WTC11 (cell line): ENCODE data around the gene PCGF3. TPM values are rescaled to one million over a fixed set of nuclear protein-coding genes. Genes with fewer than 3 reads are reported as not detected.
"Not testable (repeated sequence)": the region's sequence is repeated elsewhere in the genome, so short reads cannot be mapped to it uniquely, and the experiment has no call there.

ENCODE experiments used
- ATAC-seq: fragments of 200-7000 bp; cut with Tn5 transposase; 2 replicates; pipeline ENCODE4 v1.10.0; 2021; ENCODE audit warnings: mild to moderate bottlenecking, moderate library complexity
- CTCF ChIA-PET: fragments of 300-600 bp; sonication (Branson Sonifier 250); formaldehyde crosslinking; loops from one replicate; lab custom pipeline; 2021; ENCODE audit warnings: antibody characterized with exemption; lab: Charles Lee
- POLR2A ChIA-PET: fragments of 350-600 bp; sonication (Branson Sonifier 250); formaldehyde crosslinking; loops from one replicate; lab custom pipeline; 2021; ENCODE audit warnings: antibody characterized with exemption; lab: Charles Lee
- DNase-seq: peaks from one replicate; pipeline ENCODE4 v3.0.0; 2021; ENCODE audit warnings: low spot score
- H3K27ac Mint-ChIP-seq: 2 replicates; pipeline ENCODE4 v1.8.0; 2021; ENCODE audit warnings: mixed read lengths
- H3K27me3 Mint-ChIP-seq: 2 replicates; pipeline ENCODE4 v1.8.0; 2021; ENCODE audit warnings: low read depth, mild to moderate bottlenecking, moderate library complexity, mixed read lengths
- H3K36me3 Mint-ChIP-seq: 2 replicates; pipeline ENCODE4 v1.8.0; 2021; ENCODE audit warnings: mixed read lengths
- H3K4me1 Mint-ChIP-seq: 2 replicates; pipeline ENCODE4 v1.8.0; 2022; ENCODE audit warnings: mixed read lengths
- H3K4me3 Mint-ChIP-seq: 2 replicates; pipeline ENCODE4 v1.8.0; 2021; ENCODE audit warnings: mild to moderate bottlenecking, moderate library complexity, mixed read lengths
- H3K9me3 Mint-ChIP-seq: 2 replicates; pipeline ENCODE4 v1.8.0; 2021; ENCODE audit warnings: mixed read lengths
- AFF4 ChIP-seq: sonication (generic); formaldehyde crosslinking; IDR thresholded peaks from 2 replicates; pipeline ENCODE4 v1.8.1; 2023; ENCODE audit warnings: mild to moderate bottlenecking, missing genetic modification reagents, borderline replicate concordance
- CREB1 ChIP-seq: sonication (generic); formaldehyde crosslinking; IDR thresholded peaks from 2 replicates; pipeline ENCODE4 v1.8.0; 2023; ENCODE audit warnings: mild to moderate bottlenecking, missing genetic modification reagents
- CTCF ChIP-seq: fragments of 200-600 bp; IDR thresholded peaks from 2 replicates; pipeline ENCODE4 v1.8.0; 2022; ENCODE audit warnings: antibody characterized with exemption
- E2F4 ChIP-seq: sonication (generic); formaldehyde crosslinking; IDR thresholded peaks from 2 replicates; pipeline ENCODE4 v1.8.1; 2022; ENCODE audit warnings: low read depth, mild to moderate bottlenecking, moderate library complexity, missing genetic modification reagents, borderline replicate concordance
- ETV6 ChIP-seq: sonication (generic); formaldehyde crosslinking; IDR thresholded peaks from 2 replicates; pipeline ENCODE4 v1.8.1; 2022; ENCODE audit warnings: mild to moderate bottlenecking, missing genetic modification reagents
- GABPB1 ChIP-seq: sonication (generic); formaldehyde crosslinking; IDR thresholded peaks from 2 replicates; pipeline ENCODE4 v1.8.1; 2023; ENCODE audit warnings: mild to moderate bottlenecking, missing genetic modification reagents
- IRF1 ChIP-seq: sonication (generic); formaldehyde crosslinking; IDR thresholded peaks from 2 replicates; pipeline ENCODE4 v1.8.0; 2023; ENCODE audit warnings: missing genetic modification reagents
- MLX ChIP-seq: sonication (generic); formaldehyde crosslinking; IDR thresholded peaks from 2 replicates; pipeline ENCODE4 v1.8.1; 2023; ENCODE audit warnings: mild to moderate bottlenecking, missing genetic modification reagents, moderate library complexity
- NR2C2 ChIP-seq: sonication (generic); formaldehyde crosslinking; IDR thresholded peaks from 2 replicates; pipeline ENCODE4 v1.8.0; 2022; ENCODE audit warnings: mild to moderate bottlenecking, missing genetic modification reagents
- SMAD3 ChIP-seq: sonication (generic); formaldehyde crosslinking; IDR thresholded peaks from 2 replicates; pipeline ENCODE4 v1.8.0; 2022; ENCODE audit warnings: missing genetic modification reagents, mild to moderate bottlenecking, borderline replicate concordance
- STAT6 ChIP-seq: sonication (generic); formaldehyde crosslinking; conservative IDR thresholded peaks from 2 replicates; pipeline ENCODE4 v1.8.1; 2023; ENCODE audit warnings: mild to moderate bottlenecking, low read depth, missing genetic modification reagents, moderate library complexity
- USF2 ChIP-seq: sonication (generic); formaldehyde crosslinking; IDR thresholded peaks from 2 replicates; pipeline ENCODE4 v1.8.1; 2023; ENCODE audit warnings: mild to moderate bottlenecking, missing genetic modification reagents, moderate library complexity
- ZNF232 ChIP-seq: sonication (generic); formaldehyde crosslinking; IDR thresholded peaks from 2 replicates; pipeline ENCODE4 v1.8.0; 2022; ENCODE audit warnings: mild to moderate bottlenecking, missing genetic modification reagents
- ZNF263 ChIP-seq: sonication (generic); formaldehyde crosslinking; IDR thresholded peaks from 2 replicates; pipeline ENCODE4 v1.8.1; 2022; ENCODE audit warnings: low read depth, mild to moderate bottlenecking, moderate library complexity, missing genetic modification reagents
- ZNF396 ChIP-seq: fragments of 250-450 bp; sonication (Bioruptor Pico); IDR thresholded peaks from 2 replicates; pipeline ENCODE4 v1.8.0; 2021; ENCODE audit warnings: mild to moderate bottlenecking, moderate library complexity, borderline replicate concordance
- ZNF425 ChIP-seq: fragments of 250-450 bp; sonication (Bioruptor Pico); conservative IDR thresholded peaks from 2 replicates; pipeline ENCODE4 v1.9.0; 2021; ENCODE audit warnings: mild to moderate bottlenecking
- total RNA-seq: library from RNA; stranded (reverse); gene quantifications from 3 replicates; pipeline ENCODE4 v1.2.3, GENCODE V29; 2021

PCGF3 gene
- total RNA-seq, 1 experiment from 2014 or later = 65.7 TPM

GRCh38 chr4:752196-752861 is 46.7 kb downstream of the PCGF3 start (continued):
- TF ChIP-seq MLX (CRISPR knock-in tag) = no peak
- no peak for TF ChIP-seq ZNF232 (CRISPR knock-in tag)
- no peak for TF ChIP-seq ZNF425 (CRISPR knock-in tag)
- TF ChIP-seq ZNF396 = no peak
- TF ChIP-seq AFF4 (CRISPR knock-in tag) = no peak
- no peak for TF ChIP-seq E2F4 (CRISPR knock-in tag)
- TF ChIP-seq ETV6 = no peak

- H3K4me1 Mint-ChIP-seq, POLR2A ChIA-PET, H3K27me3 Mint-ChIP-seq, ATAC-seq, H3K4me3 Mint-ChIP-seq, H3K9me3 Mint-ChIP-seq, H3K27ac Mint-ChIP-seq, DNase-seq: not testable (repeated sequence)
- H3K36me3 Mint-ChIP-seq = peaks cover 35% of the 10 kb centered on the region
- CTCF ChIA-PET = interaction anchor here (1.1 kb wide), 1 partner anchor 11 kb away, joined by 7 read pairs; no protein-coding TSS in a partner anchor
Measured at GRCh38 chr4:753186-753585, 47.6 kb downstream of the PCGF3 start.

GRCh38 chr4:754221-755120 is 48.8 kb downstream of the PCGF3 start:
- no peaks in the 10 kb centered on the region for H3K4me1 Mint-ChIP-seq
- no peaks in the 10 kb centered on the region for H3K9me3 Mint-ChIP-seq
- peaks cover 29% of the 10 kb centered on the region for H3K36me3 Mint-ChIP-seq
- no peak overlapping the region for H3K4me3 Mint-ChIP-seq
- no peaks in the 10 kb centered on the region for H3K27me3 Mint-ChIP-seq
- no peak for ATAC-seq
- no peak for DNase-seq
- H3K27ac Mint-ChIP-seq = no peak overlapping the region
- ChIA-PET POLR2A (no interaction called here), CTCF (no interaction called here)
- TF ChIP-seq NR2C2 (CRISPR knock-in tag) (no peak), STAT6 (CRISPR knock-in tag) (no peak), CREB1 (CRISPR knock-in tag) (no peak), GABPB1 (CRISPR knock-in tag) (no peak), CTCF (no peak), ZNF263 (CRISPR knock-in tag) (no peak), SMAD3 (CRISPR knock-in tag) (no peak), IRF1 (CRISPR knock-in tag) (no peak), USF2 (CRISPR knock-in tag) (no peak)
